ENCODE results near the gene CNPY3.

CNPY3 gene

DNA sequence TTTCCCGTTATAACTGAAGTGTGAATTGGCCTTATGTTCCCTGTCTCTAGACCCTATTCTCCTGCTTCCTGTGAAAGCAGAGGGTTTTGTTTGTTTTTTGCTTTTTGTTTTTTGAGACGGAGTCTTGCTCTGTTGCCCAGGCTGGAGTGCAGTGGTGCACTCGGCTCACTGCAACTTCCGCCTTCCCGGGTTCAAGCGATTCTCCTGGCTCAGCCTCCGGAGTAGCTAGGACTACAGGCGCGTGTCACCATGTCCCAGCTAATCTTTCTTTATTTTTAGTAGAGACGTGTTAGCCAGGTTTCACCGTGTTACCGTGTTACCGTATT, 30.6 kb downstream of the CNPY3 start:
- H3K4me3 ChIP-seq (ENCODE audit: low read depth, low read length), result peak overlapping the region; percentile 42
- in situ Hi-C loops (cut with HindIII; ENCODE audit: low sequenced_read_pairs), result no loop called here
- TF ChIP-seq, protein P1, sequence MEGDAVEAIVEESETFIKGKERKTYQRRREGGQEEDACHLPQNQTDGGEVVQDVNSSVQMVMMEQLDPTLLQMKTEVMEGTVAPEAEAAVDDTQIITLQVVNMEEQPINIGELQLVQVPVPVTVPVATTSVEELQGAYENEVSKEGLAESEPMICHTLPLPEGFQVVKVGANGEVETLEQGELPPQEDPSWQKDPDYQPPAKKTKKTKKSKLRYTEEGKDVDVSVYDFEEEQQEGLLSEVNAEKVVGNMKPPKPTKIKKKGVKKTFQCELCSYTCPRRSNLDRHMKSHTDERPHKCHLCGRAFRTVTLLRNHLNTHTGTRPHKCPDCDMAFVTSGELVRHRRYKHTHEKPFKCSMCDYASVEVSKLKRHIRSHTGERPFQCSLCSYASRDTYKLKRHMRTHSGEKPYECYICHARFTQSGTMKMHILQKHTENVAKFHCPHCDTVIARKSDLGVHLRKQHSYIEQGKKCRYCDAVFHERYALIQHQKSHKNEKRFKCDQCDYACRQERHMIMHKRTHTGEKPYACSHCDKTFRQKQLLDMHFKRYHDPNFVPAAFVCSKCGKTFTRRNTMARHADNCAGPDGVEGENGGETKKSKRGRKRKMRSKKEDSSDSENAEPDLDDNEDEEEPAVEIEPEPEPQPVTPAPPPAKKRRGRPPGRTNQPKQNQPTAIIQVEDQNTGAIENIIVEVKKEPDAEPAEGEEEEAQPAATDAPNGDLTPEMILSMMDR (IDR thresholded peaks at IDR 0.05; ENCODE audit: low read depth, low read length), result no peak
- no peak for DNase-seq (ENCODE audit: low read depth, low spot score)

GRCh38 chr6:42960243-42961019, 31.2 kb downstream of the CNPY3 start, which contains the start of gene GNMT:
GNMT (plus strand) TSS chr6:42960754; CDS start chr6:42960768, 14 bp downstream.
- in situ Hi-C loops (cut with HindIII; ENCODE audit: low sequenced_read_pairs), result no loop called here
- peak within 1 kb of the TSS; percentile 42 for H3K4me3 ChIP-seq (ENCODE audit: low read depth, low read length)
- TF ChIP-seq, protein P1 (IDR thresholded peaks at IDR 0.05; ENCODE audit: low read depth, low read length), result no peak
- no peak for DNase-seq (ENCODE audit: low read depth, low spot score)

DNA sequence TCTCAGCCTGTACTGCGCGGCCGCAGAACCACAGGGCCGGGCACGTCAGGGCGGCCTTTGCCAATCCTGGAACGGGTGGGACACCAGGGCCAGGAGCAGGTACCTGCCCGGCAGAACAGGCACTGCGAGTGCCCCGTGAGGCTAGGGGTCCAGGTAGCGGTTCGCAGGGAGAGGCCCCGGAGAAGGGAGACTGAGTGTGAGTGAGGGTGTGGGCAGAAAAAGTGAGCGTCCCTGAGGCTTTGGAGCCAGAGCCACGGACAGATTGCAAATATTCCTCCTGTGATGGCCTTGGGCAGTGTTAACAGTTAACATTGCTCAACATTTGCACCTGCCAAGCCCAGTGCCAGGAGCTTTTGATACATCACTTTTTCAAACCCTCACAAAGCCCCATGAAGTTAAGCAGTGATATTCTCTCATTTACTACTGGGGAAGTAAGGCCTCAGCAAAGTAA, 31.8 kb downstream of the CNPY3 start:
- no peak for DNase-seq (ENCODE audit: low read depth, low spot score)
- in situ Hi-C loops (cut with HindIII; ENCODE audit: low sequenced_read_pairs), result no loop called here
- TF ChIP-seq, protein P1 (IDR thresholded peaks at IDR 0.05; ENCODE audit: low read depth, low read length), result no peak
- peak overlapping the region; percentile 42 for H3K4me3 ChIP-seq (ENCODE audit: low read depth, low read length)

DNA sequence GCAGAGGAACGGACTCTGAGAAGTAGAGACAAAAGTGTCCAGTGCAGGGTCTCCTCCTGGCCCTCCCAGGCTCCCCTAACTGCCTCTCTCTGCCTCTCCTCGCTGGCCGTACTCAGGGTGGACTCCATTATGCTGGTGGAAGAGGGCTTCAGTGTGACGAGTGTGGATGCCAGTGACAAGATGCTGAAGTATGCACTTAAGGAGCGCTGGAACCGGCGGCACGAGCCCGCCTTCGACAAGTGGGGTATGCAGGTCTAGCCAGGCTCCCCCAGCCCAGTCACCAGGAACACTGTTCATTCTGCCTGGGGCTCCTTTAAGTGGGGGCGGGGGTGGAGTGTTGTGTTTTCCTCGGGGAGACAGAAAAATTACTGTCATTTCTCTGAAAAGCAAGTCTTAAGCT, 32.8 kb downstream of the CNPY3 start:
- in situ Hi-C loops (cut with HindIII; ENCODE audit: low sequenced_read_pairs), result no loop called here
- DNase-seq (ENCODE audit: low read depth, low spot score), result no peak
- TF ChIP-seq, protein P1 (IDR thresholded peaks at IDR 0.05; ENCODE audit: low read depth, low read length), result no peak
- no peak overlapping the region for H3K4me3 ChIP-seq (ENCODE audit: low read depth, low read length)

- H3K4me3 ChIP-seq (ENCODE audit: low read depth, low read length), result no peak overlapping the region
- DNase-seq (ENCODE audit: low read depth, low spot score), result no peak
- in situ Hi-C loops (cut with HindIII; ENCODE audit: low sequenced_read_pairs), result no loop called here
Observed at GRCh38 chr6:42962502-42963178, 33.4 kb downstream of the CNPY3 start.

GRCh38 chr6:42963179-42963854, 34.0 kb downstream of the CNPY3 start:
- in situ Hi-C loops (cut with HindIII; ENCODE audit: low sequenced_read_pairs), result no loop called here
- no peak for DNase-seq (ENCODE audit: low read depth, low spot score)
- no peak overlapping the region for H3K4me3 ChIP-seq (ENCODE audit: low read depth, low read length)
- TF ChIP-seq, protein P1 (IDR thresholded peaks at IDR 0.05; ENCODE audit: low read depth, low read length), result no peak

More at GRCh38 chr6:42962502-42963178, 33.4 kb downstream of the CNPY3 start:
- TF ChIP-seq, protein P1 (IDR thresholded peaks at IDR 0.05; ENCODE audit: low read depth, low read length), result no peak

Measured in astrocyte of the spinal cord (primary cell).